ENCODE data around the gene LARP1. TPM values are rescaled to one million over a fixed set of nuclear protein-coding genes. Genes with fewer than 3 reads are reported as not detected.
A peak's percentile ranks its signal among the peaks of the same experiment; 100 is the strongest.

The LARP1 gene
- total RNA-seq, 1 experiment from 2014 or later: 79.1 TPM

DNA sequence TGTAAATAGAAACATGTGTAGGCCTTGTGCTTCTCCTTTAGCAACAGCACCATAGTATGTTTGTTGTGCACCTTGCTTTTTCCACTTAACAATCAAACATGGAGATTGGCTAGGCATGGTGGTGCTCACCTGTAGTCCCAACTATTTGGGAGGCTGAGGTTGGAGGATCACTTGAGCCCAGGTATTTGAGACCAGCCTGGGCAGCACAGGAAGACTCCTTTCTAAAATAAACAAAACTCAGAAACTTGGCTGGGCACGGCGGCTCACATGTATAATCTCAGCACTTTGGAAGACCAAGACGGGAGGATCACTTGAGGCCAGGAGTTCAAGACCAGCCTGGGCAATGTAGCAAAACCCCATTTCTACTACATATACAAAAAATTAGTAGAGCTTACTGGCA is 96.2 kb downstream of the LARP1 start:
- no peak for DNase-seq (ENCODE audit: low read depth)

DNA sequence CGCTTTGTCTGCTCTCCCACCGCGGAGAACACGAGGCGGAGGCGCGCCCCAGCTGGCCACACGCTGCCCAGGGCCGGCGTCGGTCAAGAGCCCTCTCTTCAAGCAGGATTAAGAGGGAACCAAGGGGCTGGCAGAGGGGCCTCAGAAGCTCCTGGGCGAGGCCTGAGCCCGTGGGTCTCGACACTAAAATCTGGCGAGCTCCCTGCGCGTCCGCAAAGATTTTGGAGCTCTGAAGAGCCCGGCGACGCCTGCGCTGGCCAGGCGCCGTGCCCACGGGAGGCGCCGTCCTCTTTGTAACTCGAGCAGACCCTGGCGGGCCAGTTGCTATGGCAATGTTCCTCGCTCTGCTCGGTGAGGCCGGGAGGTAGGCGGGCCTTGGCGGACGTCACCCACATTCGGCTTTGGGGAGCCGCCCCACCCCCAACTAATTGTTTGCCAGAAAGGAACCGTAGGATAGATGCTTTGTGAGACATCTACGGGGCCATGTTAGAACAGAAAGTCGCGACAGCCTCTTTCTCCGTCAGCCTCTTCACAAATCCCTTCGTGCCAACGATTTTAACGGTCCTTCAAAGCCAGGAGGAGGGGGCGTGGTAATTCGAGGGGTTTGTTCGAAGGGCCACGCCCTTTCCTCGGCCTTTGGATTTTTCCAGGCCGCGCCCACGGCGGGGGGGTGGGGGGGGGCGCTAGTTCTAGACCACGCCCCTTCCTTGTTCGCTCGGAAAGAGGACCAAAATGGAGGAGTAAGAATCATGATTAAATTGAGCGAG is 102.5 kb downstream of the LARP1 start:
- peak; percentile 95 for DNase-seq (ENCODE audit: low read depth)

DNA sequence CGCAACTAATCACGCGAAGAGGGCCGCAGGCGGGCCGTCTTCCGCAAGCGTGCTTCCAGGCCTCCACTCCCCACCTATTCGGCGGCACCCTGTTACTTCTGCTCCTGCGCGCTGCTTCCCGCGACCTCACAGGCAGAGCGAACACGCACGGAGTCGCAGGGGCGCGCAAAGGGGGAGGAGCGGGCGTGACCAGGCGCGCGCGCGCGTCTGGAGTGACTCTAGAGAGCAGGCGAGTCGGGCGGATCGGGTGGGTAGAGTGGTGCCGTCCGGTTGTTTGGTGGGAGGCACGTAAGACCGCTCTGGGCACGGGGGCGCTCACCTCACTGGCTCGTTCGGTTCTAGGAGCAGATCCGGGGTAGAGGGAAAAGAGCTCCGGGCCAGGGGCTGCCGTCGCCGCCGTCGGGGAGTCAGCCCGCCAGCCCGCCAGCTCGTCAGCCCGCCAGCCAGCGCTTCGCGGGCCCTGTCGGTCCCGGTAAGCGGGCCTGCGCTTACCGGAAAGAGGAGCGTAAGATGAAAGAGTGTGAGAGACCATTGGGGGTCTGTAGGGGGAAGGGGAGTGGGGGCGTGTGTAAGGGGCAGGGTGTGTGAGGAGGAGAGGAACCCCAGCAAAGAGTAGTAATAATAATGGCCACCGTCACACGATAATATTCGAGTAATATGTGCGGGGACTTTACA is 103.3 kb downstream of the LARP1 start, which contains the start of gene CNOT8:
CNOT8 (plus strand) TSS at position 331 of the 675 bp plus-strand sequence. CDS start 4,652 bp downstream, outside the sequence.
- DNase-seq (ENCODE audit: low read depth): peak; percentile 98

DNA sequence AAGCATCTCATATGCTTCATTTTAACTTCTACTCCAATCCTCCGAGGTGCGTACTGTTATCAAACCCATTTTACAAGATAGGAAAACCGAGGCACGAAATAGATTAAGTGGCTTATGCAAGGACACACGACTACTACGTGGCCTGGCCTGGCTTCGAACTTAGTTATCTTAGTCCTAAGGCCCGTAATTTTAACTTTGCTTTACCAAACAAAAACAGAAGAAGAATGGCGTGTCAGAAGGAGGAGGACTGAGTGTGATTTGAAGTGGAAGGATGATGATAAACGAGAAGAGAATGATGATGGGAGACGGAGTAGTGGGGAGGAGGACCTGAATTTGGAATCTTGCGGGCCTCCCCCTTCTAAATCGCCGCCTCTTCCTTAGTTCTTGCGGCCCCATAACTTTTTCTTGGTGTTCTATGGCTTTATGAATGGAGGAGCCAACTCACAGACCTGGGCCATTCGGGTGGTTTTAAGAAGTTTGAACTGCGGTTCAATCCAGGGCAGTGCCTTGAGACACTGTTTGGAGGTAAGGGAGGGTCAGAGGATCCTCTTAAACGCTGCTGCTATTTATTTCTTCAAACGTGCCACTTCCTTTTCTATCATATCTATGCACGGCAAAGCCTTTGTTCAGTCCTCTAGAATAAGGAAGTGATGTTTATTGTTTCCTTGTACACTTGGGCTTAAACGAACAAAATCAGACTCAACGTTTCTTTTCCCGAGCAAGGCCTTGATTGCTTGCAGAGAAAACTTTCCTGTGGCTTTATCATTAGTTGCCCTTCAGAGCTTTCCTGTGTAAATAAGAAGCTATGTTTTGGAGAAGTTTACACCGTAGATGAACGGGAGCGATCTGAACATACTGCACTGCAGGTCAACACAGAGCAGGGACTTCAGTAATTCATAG is 104.0 kb downstream of the LARP1 start:
- peak; percentile 10 for DNase-seq (ENCODE audit: low read depth)

DNA sequence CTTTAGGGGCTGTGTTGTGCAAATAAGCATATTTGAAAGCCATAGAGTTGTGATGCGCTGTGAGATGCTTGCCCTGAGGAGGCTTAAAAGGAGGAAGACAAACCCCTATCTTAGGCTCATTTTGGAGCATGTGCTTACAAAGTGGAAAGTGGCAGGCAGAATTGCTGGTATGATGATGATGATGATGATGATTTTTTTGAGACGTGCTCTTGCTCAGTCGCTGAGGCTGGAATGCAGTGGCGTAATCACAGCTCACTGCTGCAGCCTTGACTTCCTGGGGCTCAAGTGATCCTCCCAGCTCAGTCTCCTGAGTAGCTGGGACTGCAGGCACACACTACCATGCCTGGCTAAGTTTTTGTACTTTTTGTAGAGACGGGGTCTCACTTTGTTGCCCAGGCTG is 104.9 kb downstream of the LARP1 start:
- DNase-seq (ENCODE audit: low read depth): peak; percentile 74

DNA sequence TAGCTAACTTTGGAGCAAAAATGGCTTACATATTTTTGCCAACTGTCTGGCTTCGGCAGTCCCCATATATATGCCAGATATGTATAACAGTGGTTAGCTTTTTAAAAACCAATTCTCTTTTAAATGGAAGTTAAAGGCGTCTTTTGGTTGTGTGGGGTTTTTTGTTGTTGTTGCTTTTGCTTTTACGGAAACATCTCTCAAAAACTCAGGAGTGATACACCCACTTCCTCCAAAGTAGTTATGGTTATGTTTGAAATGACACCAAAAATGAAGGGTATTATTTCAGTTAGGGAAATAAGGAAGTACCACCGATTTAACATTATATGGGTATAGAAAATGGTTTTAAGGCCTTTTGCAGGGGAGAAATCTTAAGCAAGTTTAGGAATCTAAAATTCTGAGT is 105.6 kb downstream of the LARP1 start:
- DNase-seq (ENCODE audit: low read depth): no peak

DNA sequence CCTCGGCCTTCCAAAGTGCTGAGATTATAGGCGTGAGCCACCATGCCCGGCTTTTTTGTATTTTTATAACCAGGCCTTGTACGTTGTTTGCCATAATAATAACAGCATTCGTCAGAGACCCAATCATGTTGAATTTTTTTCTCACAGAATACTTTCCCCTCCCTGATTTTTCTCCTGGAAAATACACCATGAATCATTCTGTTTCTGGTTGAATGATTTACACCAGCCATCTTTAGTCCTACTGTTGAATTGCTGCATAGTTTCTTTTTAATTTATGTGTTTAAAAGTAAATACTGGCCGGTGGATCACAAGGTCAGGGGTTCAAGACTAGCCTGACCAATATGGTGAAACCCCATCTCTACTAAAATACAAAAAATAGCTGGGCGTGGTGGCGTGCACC is 106.8 kb downstream of the LARP1 start:
- DNase-seq (ENCODE audit: low read depth): no peak

DNA sequence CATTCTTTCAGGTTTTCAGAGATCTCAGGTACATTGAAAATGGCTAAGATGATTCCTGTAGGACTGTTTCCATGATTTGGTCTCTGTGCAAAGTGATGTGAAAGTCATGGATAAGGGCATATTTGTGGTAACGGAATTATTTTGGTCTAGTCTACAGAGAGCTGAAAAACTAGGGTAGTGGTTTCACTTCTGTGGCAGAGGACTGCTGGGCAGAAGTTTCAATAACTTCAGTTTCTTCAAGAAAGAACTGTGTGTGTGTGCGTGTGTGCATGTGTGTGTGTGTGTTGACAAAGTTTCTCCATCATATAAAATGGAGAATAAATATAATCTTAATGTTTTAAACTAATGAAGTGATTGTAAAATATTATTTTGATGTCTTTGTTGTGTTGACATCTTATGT is 107.6 kb downstream of the LARP1 start:
- DNase-seq (ENCODE audit: low read depth): no peak

DNA sequence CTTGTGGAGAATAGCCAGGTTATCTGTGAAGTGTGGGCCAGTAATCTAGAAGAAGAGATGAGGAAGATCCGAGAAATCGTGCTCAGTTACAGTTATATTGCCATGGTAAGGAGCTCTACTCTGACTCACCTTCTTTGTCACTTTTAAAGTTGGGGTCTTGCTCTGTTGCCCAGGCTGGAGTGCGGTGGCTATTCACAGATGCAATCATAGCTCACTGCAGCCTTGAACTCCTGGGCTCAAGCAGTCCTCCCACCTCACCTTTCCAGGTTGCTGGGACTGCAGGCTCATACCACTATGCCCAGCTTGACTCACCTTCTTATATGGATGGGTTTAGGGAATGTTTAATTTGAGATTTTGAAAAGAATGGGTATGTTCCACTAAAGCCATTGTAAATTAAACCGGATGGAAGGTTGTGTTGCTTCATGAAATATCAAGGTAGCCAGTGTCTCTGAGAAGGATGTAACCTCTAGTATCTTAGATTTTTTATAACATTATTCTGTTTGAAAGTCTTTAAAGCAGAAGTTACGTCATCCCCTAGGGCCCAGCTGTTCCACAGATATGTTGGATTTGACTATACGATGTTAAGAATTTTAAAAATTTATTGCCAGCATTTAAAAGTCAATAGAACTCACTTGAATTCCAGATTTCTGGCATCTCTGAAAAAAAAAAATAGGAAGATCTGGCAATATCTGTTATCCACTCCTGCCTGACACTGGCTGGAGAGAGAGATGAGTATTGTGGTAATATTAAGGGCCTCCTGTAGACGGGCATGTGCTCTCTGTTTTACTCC is 108.3 kb downstream of the LARP1 start:
- no peak for DNase-seq (ENCODE audit: low read depth)

DNA sequence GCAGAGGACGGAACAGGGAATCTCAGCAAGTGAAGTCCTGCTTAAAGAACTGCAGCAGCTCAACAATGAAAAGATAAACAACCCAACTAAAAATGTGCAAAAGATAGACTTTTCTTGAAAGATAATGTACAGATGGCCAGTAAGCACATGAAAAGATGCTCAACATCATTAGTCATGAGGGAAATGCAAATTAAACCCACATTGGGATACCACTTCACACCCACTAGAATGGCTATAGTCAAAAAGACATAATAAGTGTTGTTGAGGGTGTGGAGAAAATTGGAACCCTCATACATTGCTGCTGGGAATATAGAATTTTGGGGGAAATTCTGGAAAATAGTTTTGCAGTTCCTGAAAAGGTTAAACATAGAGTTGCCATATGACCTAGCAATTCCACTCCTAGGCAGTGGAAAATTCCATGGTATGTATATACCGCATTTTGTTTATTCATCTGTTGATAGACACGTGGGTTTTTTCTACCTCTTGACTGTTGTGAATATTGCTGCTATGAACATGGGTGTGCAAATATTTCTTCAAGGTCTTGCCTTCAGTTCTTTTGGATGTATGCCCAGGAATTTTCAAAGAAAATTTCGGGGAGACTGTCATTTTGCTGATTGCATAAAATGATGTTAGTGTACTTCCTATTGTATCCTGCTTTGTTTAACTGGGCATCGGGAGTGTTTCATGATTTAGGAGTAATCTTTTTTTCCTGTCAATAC is 110.4 kb downstream of the LARP1 start:
- no peak for DNase-seq (ENCODE audit: low read depth)

DNA sequence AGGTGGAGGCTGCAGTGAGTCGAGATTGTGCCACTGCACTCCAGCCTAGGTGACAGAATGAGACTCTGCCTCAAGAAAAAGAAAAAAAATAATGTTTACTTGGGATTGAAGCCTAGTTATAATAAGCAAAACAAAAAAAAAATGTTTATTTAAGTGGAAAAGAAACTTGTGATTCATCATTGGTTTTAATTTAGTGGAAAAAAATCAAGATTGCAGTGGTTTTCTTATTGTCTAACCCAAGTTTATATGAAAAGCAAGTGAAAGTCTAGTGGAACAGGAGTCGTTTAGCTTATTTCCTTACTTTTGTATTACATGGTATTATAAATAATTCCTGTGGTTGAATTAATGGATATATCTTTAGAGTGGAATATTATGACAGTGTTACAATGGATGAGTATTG is 111.7 kb downstream of the LARP1 start:
- DNase-seq (ENCODE audit: low read depth): no peak

Small RNA genes within 50 kb of the gene (small RNA-seq; reads per million reads assigned to genes)
- gene MIR378H (not detected), gene RF00019 (not detected)

Other genes with a start within 250 kb of the LARP1 start
- 0.90 and 1.4 TPM in 2 replicates for gene FAXDC2, start 95.2 kb downstream of the LARP1 start, total RNA-seq (2014; rRNA removed; shearing (Covaris generic))
- gene CNOT8, start 103.2 kb downstream of the LARP1 start, total RNA-seq (2014; rRNA removed; shearing (Covaris generic)): 40.0 and 52.5 TPM in 2 replicates
- gene GEMIN5, start 182.8 kb downstream of the LARP1 start, total RNA-seq (2014; rRNA removed; shearing (Covaris generic)): 27.0 and 28.6 TPM in 2 replicates
- 34.0 and 39.7 TPM in 2 replicates for gene MRPL22, start 185.7 kb downstream of the LARP1 start, total RNA-seq (2014; rRNA removed; shearing (Covaris generic))

Measured in HT1080 (cell line).